GM23338 (cell line): Measurements from ENCODE around the gene WARS2. TPM values are rescaled to one million over a fixed set of nuclear protein-coding genes. Genes with fewer than 3 reads are reported as not detected.

Source experiments
- ATAC-seq: fragments of 200-7000 bp; cut with Tn5 transposase; 3 replicates; pipeline ENCODE4 v1.9.1; 2020
- DNase-seq: peaks from one replicate; pipeline ENCODE4 v3.0.0-alpha.2; 2015; ENCODE audit warnings: low spot score
- H2AFZ ChIP-seq: fragments of 200-600 bp; sonication (generic); 2 replicates; pipeline ENCODE4 v1.8.0; 2016; ENCODE audit warnings: antibody characterized with exemption, mild to moderate bottlenecking, moderate library complexity
- H3F3A ChIP-seq: fragments of 200-600 bp; sonication (generic); replicated peaks from 2 replicates; pipeline ENCODE4 v1.8.0; 2017; ENCODE audit warnings: antibody characterized with exemption, mixed run types, low read depth
- H3K27ac ChIP-seq: fragments of 200-600 bp; sonication (generic); 2 replicates; pipeline ENCODE4 v1.6.1; 2016; ENCODE audit warnings: low read depth
- H3K27me3 ChIP-seq: fragments of 200-600 bp; sonication (generic); 2 replicates; pipeline ENCODE4 v1.8.0; 2016; ENCODE audit warnings: mild to moderate bottlenecking, mixed run types, moderate library complexity; ENCODE audit not compliant: insufficient read depth
- H3K36me3 ChIP-seq: fragments of 200-600 bp; sonication (generic); 2 replicates; pipeline ENCODE4 v1.8.0; 2016; ENCODE audit warnings: mild to moderate bottlenecking; ENCODE audit not compliant: insufficient read depth
- H3K4me1 ChIP-seq: fragments of 200-600 bp; sonication (generic); 2 replicates; pipeline ENCODE4 v1.8.0; 2016; ENCODE audit warnings: mild to moderate bottlenecking, moderate library complexity; ENCODE audit not compliant: insufficient read depth
- H3K4me2 ChIP-seq: fragments of 200-600 bp; sonication (generic); 2 replicates; pipeline ENCODE4 v1.7.1; 2017; ENCODE audit warnings: mixed run types
- H3K4me3 ChIP-seq: fragments of 200-600 bp; sonication (generic); 2 replicates; pipeline ENCODE4 v1.6.1; 2016; ENCODE audit warnings: mixed run types
- H3K79me2 ChIP-seq: fragments of 200-600 bp; sonication (generic); replicated peaks from 2 replicates; pipeline ENCODE4 v1.8.0; 2017; ENCODE audit warnings: mild to moderate bottlenecking; ENCODE audit not compliant: insufficient read depth
- H3K9me2 ChIP-seq: fragments of 200-600 bp; sonication (generic); 2 replicates; pipeline ENCODE4 v1.8.0; 2017; ENCODE audit not compliant: insufficient read depth
- H4K20me1 ChIP-seq: fragments of 200-600 bp; sonication (generic); replicated peaks from 2 replicates; pipeline ENCODE4 v1.8.0; 2017; ENCODE audit warnings: mild to moderate bottlenecking; ENCODE audit not compliant: insufficient read depth
- H3K27ac Mint-ChIP-seq: 2 replicates; pipeline ENCODE4 v1.8.0; 2020; ENCODE audit warnings: inconsistent platforms, mild to moderate bottlenecking, moderate library complexity, mixed read lengths
- H3K27me3 Mint-ChIP-seq: 3 replicates; pipeline ENCODE4 v1.8.0; 2022; ENCODE audit warnings: low read depth, mild to moderate bottlenecking, moderate library complexity, mixed read lengths, inconsistent platforms; ENCODE audit not compliant: insufficient read depth, poor library complexity
- H3K36me3 Mint-ChIP-seq: 3 replicates; pipeline ENCODE4 v1.8.0; 2021; ENCODE audit warnings: low read depth, mild to moderate bottlenecking, inconsistent platforms, moderate library complexity, mixed read lengths
- H3K4me1 Mint-ChIP-seq: 3 replicates; pipeline ENCODE4 v1.8.0; 2020; ENCODE audit warnings: mild to moderate bottlenecking, inconsistent platforms, mixed read lengths
- H3K4me3 Mint-ChIP-seq: 3 replicates; pipeline ENCODE4 v1.8.0; 2021; ENCODE audit warnings: moderate library complexity, mild to moderate bottlenecking, inconsistent platforms, mixed read lengths
- H3K9me3 Mint-ChIP-seq: 3 replicates; pipeline ENCODE4 v1.8.0; 2020; ENCODE audit warnings: moderate library complexity, mild to moderate bottlenecking, inconsistent platforms, mixed read lengths
- CREB1 ChIP-seq: fragments of 250-450 bp; sonication (Bioruptor Pico); IDR thresholded peaks from 2 replicates; pipeline ENCODE4 v1.5.0; 2020; ENCODE audit warnings: low read depth, mild to moderate bottlenecking, moderate library complexity
- EZH2 ChIP-seq: fragments of 200-600 bp; sonication (generic); IDR thresholded peaks from one replicate; pipeline ENCODE4 v1.8.0; 2017; ENCODE audit warnings: antibody characterized with exemption, mild to moderate bottlenecking, low read depth; ENCODE audit not compliant: unreplicated experiment
- EZH2phosphoT487 ChIP-seq: fragments of 200-600 bp; sonication (generic); IDR thresholded peaks from one replicate; pipeline ENCODE4 v1.8.1; 2018; ENCODE audit warnings: antibody characterized with exemption; ENCODE audit not compliant: unreplicated experiment
- JUNB ChIP-seq: IDR thresholded peaks from one replicate; pipeline ENCODE4 v1.6.1; 2016; ENCODE audit warnings: antibody characterized with exemption; ENCODE audit not compliant: unreplicated experiment
- POLR2AphosphoS5 ChIP-seq: IDR thresholded peaks from 2 replicates; pipeline ENCODE4 v1.6.1; 2016; ENCODE audit warnings: antibody characterized with exemption, low read depth
- ZNF331 ChIP-seq: fragments of 250-450 bp; sonication (Bioruptor Pico); IDR thresholded peaks from 2 replicates; pipeline ENCODE4 v1.5.0; 2020; ENCODE audit warnings: low read depth, mild to moderate bottlenecking, moderate library complexity
- ZNF462 ChIP-seq: fragments of 250-450 bp; sonication (Bioruptor Pico); IDR thresholded peaks from 2 replicates; pipeline ENCODE4 v1.5.0; 2020; ENCODE audit warnings: mild to moderate bottlenecking, moderate library complexity
- polyA plus RNA-seq: library from polyadenylated mRNA; unstranded; fragments of >200 nt; fragmentation: Nextera tagmentation; extraction: Ambion mirVana; gene quantifications from 2 replicates; pipeline ENCODE4 v1.2.1, GENCODE V29; 2016
- total RNA-seq: library from RNA; depleted of rRNA; stranded (reverse); fragments of >200 nt; shearing (Covaris generic); gene quantifications from 2 replicates; pipeline ENCODE4 v1.2.3, GENCODE V29; 2014
- TF ChIP-seq, protein P1 (sequence below): IDR thresholded peaks from one replicate; pipeline ENCODE4 v1.6.1; 2018; ENCODE audit warnings: antibody characterized with exemption; ENCODE audit not compliant: unreplicated experiment

WARS2 gene
- total and polyA plus RNA-seq, 2 experiments from 2014 or later = 6.4 to 12.6 TPM

DNA sequence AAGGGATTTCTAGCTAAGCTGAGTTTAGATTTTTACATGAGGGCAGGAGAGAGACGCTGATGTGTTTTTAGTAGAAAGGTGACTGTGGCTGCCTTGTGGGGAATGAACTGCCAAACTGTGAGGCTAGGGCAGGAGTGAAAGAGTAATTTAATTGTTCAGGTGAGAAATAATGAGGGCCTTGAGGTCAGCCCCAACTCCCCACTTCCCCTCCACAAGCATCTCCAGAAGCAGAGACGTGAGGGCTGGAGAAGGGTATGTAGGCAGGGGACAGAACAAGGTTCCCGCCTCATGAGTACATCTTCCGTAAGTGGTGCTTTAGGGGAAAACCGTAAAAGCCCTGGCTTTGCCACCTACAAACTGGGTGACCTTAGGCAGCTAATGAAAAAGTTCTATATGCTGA, 70.8 kb downstream of the WARS2 start (continued):
- TF ChIP-seq, protein P1, sequence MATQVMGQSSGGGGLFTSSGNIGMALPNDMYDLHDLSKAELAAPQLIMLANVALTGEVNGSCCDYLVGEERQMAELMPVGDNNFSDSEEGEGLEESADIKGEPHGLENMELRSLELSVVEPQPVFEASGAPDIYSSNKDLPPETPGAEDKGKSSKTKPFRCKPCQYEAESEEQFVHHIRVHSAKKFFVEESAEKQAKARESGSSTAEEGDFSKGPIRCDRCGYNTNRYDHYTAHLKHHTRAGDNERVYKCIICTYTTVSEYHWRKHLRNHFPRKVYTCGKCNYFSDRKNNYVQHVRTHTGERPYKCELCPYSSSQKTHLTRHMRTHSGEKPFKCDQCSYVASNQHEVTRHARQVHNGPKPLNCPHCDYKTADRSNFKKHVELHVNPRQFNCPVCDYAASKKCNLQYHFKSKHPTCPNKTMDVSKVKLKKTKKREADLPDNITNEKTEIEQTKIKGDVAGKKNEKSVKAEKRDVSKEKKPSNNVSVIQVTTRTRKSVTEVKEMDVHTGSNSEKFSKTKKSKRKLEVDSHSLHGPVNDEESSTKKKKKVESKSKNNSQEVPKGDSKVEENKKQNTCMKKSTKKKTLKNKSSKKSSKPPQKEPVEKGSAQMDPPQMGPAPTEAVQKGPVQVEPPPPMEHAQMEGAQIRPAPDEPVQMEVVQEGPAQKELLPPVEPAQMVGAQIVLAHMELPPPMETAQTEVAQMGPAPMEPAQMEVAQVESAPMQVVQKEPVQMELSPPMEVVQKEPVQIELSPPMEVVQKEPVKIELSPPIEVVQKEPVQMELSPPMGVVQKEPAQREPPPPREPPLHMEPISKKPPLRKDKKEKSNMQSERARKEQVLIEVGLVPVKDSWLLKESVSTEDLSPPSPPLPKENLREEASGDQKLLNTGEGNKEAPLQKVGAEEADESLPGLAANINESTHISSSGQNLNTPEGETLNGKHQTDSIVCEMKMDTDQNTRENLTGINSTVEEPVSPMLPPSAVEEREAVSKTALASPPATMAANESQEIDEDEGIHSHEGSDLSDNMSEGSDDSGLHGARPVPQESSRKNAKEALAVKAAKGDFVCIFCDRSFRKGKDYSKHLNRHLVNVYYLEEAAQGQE = no peak

DNA sequence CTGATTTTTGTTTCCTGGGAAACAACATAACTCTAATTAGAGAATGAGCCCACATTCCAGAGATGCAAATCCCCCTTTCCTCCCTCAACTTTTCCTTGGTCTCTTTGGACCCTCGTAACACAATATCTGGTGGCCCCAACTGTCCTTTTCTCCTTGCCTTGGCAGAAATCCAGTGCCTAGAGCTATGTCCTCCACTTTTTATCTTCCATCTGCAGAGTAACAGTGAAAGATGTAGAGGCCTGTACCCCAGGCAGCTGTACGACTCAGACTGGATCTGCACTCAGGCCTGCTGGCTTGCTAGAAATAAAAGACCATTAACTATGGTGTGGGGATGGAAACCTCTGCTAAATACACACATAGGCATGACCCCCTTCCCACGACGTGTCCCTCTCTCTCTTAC, 72.0 kb downstream of the WARS2 start:
- peaks cover 3% of the 10 kb centered on the region; the same call in 1 of the 3 replicates for H3K36me3 Mint-ChIP-seq
- Histone ChIP-seq H3K4me1 (no peaks in the 10 kb centered on the region), H3K27me3 (no peaks in the 10 kb centered on the region), H3K4me3 (no peak overlapping the region), H3K36me3 (no peaks in the 10 kb centered on the region), H3K79me2 (no peaks in the 10 kb centered on the region), H3K27ac (no peak overlapping the region), H2AFZ (no peak overlapping the region), H3K9me2 (no peaks in the 10 kb centered on the region), H3K4me2 (no peak overlapping the region), H4K20me1 (no peaks in the 10 kb centered on the region), H3F3A (no peaks in the 10 kb centered on the region)
- TF ChIP-seq EZH2phosphoT487 = no peak
- no peak for DNase-seq
- H3K27ac Mint-ChIP-seq = no peak overlapping the region
- H3K4me1 Mint-ChIP-seq = no peaks in the 10 kb centered on the region
- no peak overlapping the region for H3K4me3 Mint-ChIP-seq
- ATAC-seq = no peak
- peaks cover 2% of the 10 kb centered on the region for H3K27me3 Mint-ChIP-seq
- no peaks in the 10 kb centered on the region for H3K9me3 Mint-ChIP-seq

GRCh38 chr1:119061700-119062099, 78.8 kb downstream of the WARS2 start:
- Mint-ChIP-seq H3K9me3 (no peaks in the 10 kb centered on the region; the same call in 2 of the 3 replicates), H3K36me3 (peaks cover 6% of the 10 kb centered on the region; the same call in 2 of the 3 replicates), H3K27ac (no peak overlapping the region), H3K4me3 (no peak overlapping the region), H3K27me3 (peaks cover 4% of the 10 kb centered on the region), H3K4me1 (no peaks in the 10 kb centered on the region)
- H3K79me2 ChIP-seq = no peaks in the 10 kb centered on the region
- no peaks in the 10 kb centered on the region for H3K36me3 ChIP-seq
- no peaks in the 10 kb centered on the region for H3K4me1 ChIP-seq
- no peak overlapping the region for H3K4me3 ChIP-seq
- no peak overlapping the region for H3K4me2 ChIP-seq
- H3F3A ChIP-seq = no peaks in the 10 kb centered on the region
- H3K27ac ChIP-seq = no peak overlapping the region
- H3K9me2 ChIP-seq = no peaks in the 10 kb centered on the region
- ATAC-seq (no peak), DNase-seq (no peak)
- H3K27me3 ChIP-seq = no peaks in the 10 kb centered on the region
- no peaks in the 10 kb centered on the region for H4K20me1 ChIP-seq
- H2AFZ ChIP-seq = no peak overlapping the region
- TF ChIP-seq POLR2AphosphoS5 = no peak
- no peak for TF ChIP-seq ZNF462 (CRISPR knock-in tag)
- no peak for TF ChIP-seq EZH2
- no peak for TF ChIP-seq CREB1
- TF ChIP-seq JUNB = no peak
- TF ChIP-seq ZNF331 (CRISPR knock-in tag) = no peak
- TF ChIP-seq EZH2phosphoT487 = no peak
